GM21367 (cell line): ENCODE measurements around the gene EBP.

Experiments used
- ATAC-seq: cut with Tn5 transposase; IDR thresholded peaks from one replicate; pipeline ENCODE4 v1.9.1; 2021; ENCODE audit not compliant: unreplicated experiment

The EBP gene

GRCh38 chrX:48521353-48522243, at the start of gene EBP:
EBP (plus strand) TSS chrX:48521808; CDS start chrX:48523772, 1,964 bp downstream.
- peak; percentile 98 for ATAC-seq

DNA sequence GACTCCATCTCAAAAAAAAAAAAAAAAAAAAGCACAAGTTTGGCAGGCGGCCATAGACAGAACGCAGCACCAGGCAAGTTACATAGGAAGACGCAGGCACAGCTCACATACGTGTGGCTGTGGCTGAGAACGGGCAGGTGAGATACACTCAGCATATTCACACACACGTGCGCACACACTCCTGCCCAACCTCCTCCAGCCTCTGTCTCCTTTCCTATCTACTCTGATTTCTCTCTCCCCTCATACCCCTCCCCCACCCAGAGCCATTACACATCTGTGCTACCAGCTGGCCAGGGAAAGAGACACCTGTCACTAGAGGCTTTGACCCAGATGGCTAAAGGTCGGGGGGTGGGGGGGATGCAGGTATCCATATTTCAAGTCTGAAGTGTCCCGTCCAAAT, 49.4 kb upstream of the EBP start:
- ATAC-seq = no peak

- ATAC-seq = no peak
Observed at GRCh38 chrX:48472851-48473703, 48.5 kb upstream of the EBP start.

DNA sequence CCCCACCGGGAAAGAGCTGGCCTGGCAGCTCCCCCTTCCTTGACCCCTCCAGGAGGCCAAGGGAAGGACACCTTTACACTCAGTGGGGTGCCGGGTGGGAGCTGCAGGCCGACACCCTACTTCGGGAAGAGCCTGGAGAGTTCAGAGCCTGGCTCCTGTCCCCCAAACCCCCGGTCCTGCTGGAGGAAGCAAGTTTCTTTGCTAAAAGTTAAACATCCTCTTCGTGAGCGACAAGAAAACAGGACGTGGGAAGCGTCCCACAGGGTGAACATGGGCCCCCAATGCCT, 48.0 kb upstream of the EBP start:
- ATAC-seq = no peak

DNA sequence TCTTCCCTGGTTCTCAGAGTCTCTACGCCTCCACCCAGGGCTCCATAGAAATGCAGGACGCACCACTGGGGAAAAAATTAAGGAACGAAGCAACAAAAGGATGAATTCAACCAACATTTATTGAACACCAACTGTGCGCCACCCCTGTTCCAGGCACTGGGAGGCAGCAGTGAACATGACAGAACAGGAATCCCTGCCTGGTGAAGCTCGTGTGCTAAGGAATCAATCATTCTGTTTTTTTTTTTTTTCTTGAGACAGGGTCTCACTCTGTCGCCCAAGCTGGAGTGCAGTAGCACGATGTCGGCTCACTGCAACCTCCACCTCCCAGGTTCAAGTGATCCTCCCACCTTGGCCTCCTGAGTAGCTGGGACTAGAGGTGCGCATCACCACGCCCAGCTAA, 47.5 kb upstream of the EBP start:
- no peak for ATAC-seq

- ATAC-seq = no peak
Observed at GRCh38 chrX:48474581-48474980, 47.0 kb upstream of the EBP start.

DNA sequence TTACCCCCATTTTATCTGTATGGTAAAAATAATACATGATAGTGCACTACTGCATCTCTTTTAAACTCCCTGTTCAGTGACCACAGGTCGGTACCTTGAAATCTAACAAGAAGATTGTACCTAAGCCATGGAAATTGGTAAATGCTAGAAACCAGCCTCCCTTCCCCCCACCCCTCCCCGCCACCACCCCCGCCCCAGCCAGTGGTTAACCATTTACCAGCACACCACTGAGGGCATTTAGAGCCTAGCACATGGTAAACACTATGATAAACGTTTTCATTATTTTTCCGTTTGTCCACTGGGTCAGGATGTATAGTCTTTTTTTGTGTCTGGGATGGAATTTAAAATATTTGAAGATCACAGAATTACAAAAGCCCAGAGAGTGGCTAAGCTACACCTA, 46.3 kb upstream of the EBP start:
- ATAC-seq = no peak

GRCh38 chrX:48475774-48476577, 45.6 kb upstream of the EBP start, which contains the start of gene FTSJ1:
FTSJ1 (plus strand) TSS chrX:48476199; CDS start chrX:48478048, 1,849 bp downstream.
- ATAC-seq = peak; percentile 65

- no peak for ATAC-seq
Observed at GRCh38 chrX:48476919-48477318, 44.7 kb upstream of the EBP start.

DNA sequence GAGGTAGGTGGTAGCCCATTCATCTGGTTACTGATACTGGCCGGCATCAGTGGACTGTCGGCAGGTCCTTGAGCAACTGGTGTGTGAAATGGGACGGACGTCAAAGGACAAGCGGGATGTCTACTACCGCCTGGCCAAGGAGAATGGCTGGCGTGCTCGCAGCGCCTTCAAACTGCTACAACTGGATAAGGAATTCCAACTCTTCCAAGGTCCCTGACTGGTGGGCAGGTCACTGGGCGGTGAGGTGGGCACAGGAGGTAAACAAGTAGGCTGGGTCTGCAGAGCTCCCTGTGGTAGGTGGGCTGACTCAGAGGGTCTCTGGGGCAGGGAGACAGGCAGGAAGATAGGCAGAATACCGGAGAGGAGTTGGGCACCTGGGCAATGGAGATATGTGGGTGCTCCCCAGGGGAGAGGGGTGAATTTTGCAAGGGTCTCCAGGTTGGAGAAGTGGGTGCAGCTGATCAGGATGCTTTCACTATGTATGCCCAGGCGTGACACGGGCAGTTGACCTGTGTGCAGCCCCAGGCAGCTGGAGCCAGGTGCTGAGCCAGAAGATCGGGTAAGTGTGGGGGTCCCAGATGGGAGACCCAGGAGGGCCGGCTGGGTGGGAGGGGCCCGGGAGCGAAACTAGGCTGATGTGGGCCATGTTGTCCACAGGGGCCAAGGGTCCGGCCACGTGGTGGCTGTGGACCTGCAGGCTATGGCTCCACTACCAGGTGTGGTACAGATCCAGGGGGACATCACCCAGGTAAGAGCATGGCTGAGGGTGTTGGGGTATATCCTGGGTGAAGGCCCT, 43.5 kb upstream of the EBP start:
- ATAC-seq = no peak

DNA sequence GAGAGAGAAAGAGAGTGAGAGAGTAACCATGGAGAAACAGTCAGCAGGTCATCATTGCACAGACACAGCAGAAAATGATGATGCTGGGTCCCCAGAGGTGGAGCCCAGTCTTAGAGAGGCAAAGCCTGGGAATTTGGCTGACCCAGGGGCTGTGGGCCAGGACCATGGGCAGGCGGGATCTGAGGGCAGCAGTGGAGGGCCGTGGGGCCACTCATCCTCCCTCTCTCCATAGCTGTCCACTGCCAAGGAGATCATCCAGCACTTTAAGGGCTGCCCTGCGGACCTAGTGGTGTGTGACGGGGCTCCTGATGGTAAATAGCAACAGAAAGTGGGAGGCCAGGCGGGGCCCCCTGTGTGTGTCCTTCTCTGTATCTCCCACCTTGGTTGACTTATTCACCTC, 42.8 kb upstream of the EBP start:
- ATAC-seq = no peak

DNA sequence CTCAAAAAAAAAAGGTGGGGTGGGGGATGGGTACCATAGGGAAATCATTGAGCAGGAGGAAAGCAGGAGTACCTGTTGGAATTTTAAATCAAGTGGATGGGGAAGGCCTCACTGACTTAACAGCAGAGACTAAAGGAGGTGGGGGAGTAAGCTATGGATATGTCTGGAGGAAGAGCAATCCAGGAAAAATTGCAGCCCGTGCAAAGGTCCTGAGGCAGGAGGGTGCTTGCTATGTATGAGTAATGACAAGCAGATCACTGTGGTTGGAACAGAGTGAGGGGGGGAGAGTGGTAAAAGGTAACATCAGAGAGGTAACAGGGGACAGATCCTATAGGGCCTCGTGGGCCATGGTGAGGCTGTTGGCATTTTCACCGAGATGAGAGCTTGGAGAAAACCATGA, 41.5 kb upstream of the EBP start:
- ATAC-seq = no peak

- ATAC-seq = no peak
Observed at GRCh38 chrX:48480583-48480982, 41.0 kb upstream of the EBP start.

- ATAC-seq = no peak
Observed at GRCh38 chrX:48482526-48482925, 39.1 kb upstream of the EBP start.

DNA sequence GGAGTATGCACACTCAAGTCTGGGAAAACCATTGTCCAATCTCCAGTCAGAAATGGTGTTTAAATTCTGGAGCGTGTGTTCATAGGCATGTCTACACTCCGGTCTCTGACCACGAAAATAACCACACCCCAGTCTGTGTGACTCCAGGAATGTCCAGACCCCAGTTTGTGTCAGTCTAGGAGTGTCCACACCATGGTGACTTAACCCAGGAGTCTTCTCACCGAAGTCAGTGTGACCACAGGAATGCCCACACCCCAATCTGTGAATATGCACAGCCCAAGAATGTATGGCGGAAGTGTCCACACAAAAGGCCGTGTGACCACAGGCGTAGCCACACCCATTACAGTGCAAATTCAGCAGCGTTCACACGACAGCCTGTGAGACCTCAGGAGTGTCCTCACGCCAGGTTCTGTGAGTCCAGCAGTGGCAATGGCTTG, 34.2 kb upstream of the EBP start:
- no peak for ATAC-seq

DNA sequence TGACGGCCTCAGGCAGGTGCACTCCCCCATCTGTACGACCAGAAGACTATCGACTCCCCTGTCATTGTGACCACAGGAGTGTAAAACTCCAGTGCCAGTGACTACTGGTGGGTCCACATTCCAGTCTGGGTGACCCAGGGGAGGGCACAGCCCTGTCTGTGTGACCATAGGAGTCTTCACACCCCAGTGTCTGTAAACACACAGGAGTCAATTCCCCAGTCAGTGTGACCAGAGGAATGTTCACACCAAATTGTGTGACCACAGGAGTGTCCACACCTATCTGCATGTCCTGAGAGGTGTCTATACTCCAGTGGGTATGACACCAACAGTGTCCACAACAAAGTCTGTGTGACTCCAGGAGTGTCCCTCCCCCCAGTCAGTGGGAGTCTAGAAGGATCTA, 33.6 kb upstream of the EBP start:
- ATAC-seq = no peak

DNA sequence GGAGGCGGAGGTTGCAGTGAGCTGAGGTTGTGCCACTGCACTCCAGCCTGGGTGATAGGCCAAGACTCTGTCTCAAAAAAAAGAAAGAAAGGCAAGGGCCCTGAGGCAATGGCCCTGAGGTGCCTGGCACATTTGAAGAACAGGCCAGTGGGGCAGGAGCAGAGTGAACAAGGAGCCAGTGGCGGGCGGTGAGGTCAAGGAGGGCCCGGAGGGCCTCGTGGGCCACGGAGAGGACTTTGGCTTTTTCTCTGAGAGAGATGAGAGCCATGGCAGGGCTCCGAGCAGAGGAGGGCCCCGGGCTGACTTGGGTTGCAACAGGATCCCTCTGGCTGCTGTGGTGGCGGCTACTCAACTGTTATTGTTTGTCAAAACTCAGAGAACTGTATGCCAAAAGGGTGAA, 32.3 kb upstream of the EBP start:
- ATAC-seq = no peak

DNA sequence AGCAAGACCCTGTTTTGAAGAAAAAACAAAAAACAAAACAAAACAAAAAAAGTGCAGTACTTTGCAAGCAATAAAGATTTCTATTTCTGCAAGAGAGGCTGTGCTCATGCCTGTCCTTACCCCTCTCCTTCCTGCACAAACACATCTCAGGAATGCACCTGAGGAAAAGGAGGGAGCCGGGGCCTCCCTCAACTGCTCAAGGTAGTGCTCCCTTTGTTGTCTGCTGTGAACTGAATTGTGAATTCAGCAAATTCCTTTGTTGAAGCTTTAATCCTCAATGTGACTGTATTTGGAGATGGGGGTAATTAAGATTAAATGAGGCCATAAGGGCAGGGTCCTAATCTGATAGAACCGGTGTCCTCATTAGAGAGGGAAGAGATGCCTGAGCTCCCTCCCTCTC, 31.7 kb upstream of the EBP start:
- no peak for ATAC-seq

- ATAC-seq = no peak
Observed at GRCh38 chrX:48490661-48491060, 30.9 kb upstream of the EBP start.

- ATAC-seq = no peak
Observed at GRCh38 chrX:48491809-48492208, 29.8 kb upstream of the EBP start.
